PC-3 (cell line): ENCODE results near the gene POLR2J.
"Not testable (repeated sequence)": the region's sequence is repeated elsewhere in the genome, so short reads cannot be mapped to it uniquely, and the experiment has no call there.

Experiments used
- CTCF ChIP-seq: fragments of 300-600 bp; sonication (generic); conservative IDR thresholded peaks from 2 replicates; pipeline ENCODE4 v1.5.1; 2017; ENCODE audit warnings: antibody characterized with exemption, low read depth, mild to moderate bottlenecking, low read length
- EZH2phosphoT487 ChIP-seq: fragments of 300-600 bp; sonication (generic); IDR thresholded peaks from 2 replicates; pipeline ENCODE4 v1.6.1; 2018; ENCODE audit warnings: mild to moderate bottlenecking, antibody characterized with exemption, low read length, borderline replicate concordance

DNA sequence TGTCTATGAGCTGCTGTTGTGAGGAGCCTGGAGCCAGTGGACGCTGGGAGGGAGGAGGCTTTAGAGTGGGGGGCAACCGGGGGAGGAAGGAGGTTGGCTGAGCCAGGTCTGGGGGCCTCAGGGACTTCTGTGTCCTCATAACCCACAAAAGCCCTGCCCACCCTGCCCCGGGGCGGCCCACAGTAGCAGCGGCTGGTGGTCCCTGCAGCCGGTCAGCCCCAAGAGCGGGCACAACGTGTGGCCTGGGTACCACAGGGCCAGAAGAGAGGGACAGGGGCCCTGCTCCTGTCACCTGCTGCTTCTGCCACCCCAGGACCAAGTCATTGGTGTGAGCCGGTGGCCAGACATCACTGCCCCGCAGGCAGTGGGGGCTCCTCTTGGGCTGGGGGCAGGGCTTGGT lies 3.2 kb upstream of the POLR2J start:
- not testable (repeated sequence) for TF ChIP-seq CTCF, EZH2phosphoT487
